ENCODE results near the gene SPINK5. TPM values are rescaled to one million over a fixed set of nuclear protein-coding genes. Genes with fewer than 3 reads are reported as not detected.

Gene SPINK5
- total and polyA plus RNA-seq, 11 donors = 0.16 to 2.3 (median 0.54) TPM; not detected in 2

- ATAC-seq = no peak
- Histone ChIP-seq H3K4me1 (no peaks in the 10 kb centered on the region), H3K36me3 (no peaks in the 10 kb centered on the region), H3K4me3 (no peak overlapping the region), H3K9me3 (peaks cover 0 to 13% (median 0%) of the 10 kb centered on the region in 12 donors), H3K27me3 (no peaks in the 10 kb centered on the region), H3K27ac (no peak overlapping the region)
- intact Hi-C loops (cut with DNase I) = no loop called here
- 68 to 74% (median 69%) methylated on average over 7 of the region's 7 CpGs for WGBS, 4 donors
- TF ChIP-seq POLR2A (IDR thresholded peaks at IDR 0.05) = no peak
- no peak for TF ChIP-seq CTCF (IDR thresholded peaks at IDR 0.05)
- peak in 1 of 5 donors; percentile 23 for DNase-seq
Observed at GRCh38 chr5:148085977-148086705, 22.4 kb downstream of the SPINK5 start.

GRCh38 chr5:148090146-148090772 is 26.5 kb downstream of the SPINK5 start:
- Histone ChIP-seq H3K27me3 (no peaks in the 10 kb centered on the region), H3K9me3 (no peaks in the 10 kb centered on the region), H3K27ac (no peak overlapping the region), H3K4me1 (peaks cover 0 to 6% (median 0%) of the 10 kb centered on the region in 12 donors), H3K36me3 (no peaks in the 10 kb centered on the region), H3K4me3 (no peak overlapping the region)
- intact Hi-C loops (cut with DNase I) = no loop called here
- WGBS, 4 donors = 35 to 58% (median 51%) methylated on average over 5 of the region's 5 CpGs
- ATAC-seq (no peak), DNase-seq (no peak)
- TF ChIP-seq POLR2A (IDR thresholded peaks at IDR 0.05) (no peak), CTCF (IDR thresholded peaks at IDR 0.05) (no peak)

- TF ChIP-seq POLR2A (IDR thresholded peaks at IDR 0.05) (no peak), CTCF (IDR thresholded peaks at IDR 0.05) (no peak)
- intact Hi-C loops (cut with DNase I) = no loop called here
- WGBS, 4 donors = 71 to 78% (median 75%) methylated on average over 7 of the region's 7 CpGs
- Histone ChIP-seq H3K27ac (no peak overlapping the region), H3K27me3 (no peaks in the 10 kb centered on the region), H3K4me3 (no peak overlapping the region), H3K4me1 (peaks cover 0 to 6% (median 0%) of the 10 kb centered on the region in 12 donors), H3K36me3 (no peaks in the 10 kb centered on the region), H3K9me3 (no peaks in the 10 kb centered on the region)
- no peak for ATAC-seq
- no peak for DNase-seq
Observed at GRCh38 chr5:148090773-148091250, 27.0 kb downstream of the SPINK5 start.
